ENCODE results near the gene ACTN4.

The ACTN4 gene

GRCh38 chr19:38661136-38661535, 13.7 kb downstream of the ACTN4 start:
- no peak for DNase-seq (ENCODE audit: low spot score)

GRCh38 chr19:38661996-38662395, 14.5 kb downstream of the ACTN4 start:
- DNase-seq (ENCODE audit: low spot score): peak; percentile 66

DNA sequence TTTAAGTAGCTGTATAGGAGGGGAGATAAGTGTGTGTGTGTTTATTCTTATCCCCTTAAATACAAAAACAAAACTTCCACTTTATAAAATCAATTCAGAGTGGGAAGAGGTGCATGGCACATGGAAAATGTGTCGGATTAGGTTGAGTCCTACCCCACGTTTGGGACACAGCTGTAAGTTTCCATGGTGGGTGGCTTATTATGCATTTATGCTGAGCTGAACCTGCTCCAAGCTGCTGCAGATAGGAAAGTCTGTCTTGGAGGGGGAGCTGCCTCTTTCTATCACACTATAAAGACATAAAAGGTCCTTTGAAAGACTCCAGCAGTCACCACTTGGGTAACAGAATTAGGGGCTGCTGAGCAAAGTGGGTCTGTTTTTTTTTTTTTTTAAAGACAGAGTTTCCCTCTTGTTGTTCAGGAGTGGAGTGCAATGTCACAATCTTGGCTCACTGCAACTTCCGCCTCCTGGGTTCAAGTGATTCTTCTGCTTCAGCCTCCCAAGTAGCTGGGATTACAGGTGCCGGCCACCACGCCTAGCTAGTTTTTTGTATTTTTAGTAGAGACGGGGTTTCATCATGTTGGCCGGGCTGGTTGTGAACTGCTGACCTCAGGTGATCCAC, 15.2 kb downstream of the ACTN4 start:
- DNase-seq (ENCODE audit: low spot score): no peak

DNA sequence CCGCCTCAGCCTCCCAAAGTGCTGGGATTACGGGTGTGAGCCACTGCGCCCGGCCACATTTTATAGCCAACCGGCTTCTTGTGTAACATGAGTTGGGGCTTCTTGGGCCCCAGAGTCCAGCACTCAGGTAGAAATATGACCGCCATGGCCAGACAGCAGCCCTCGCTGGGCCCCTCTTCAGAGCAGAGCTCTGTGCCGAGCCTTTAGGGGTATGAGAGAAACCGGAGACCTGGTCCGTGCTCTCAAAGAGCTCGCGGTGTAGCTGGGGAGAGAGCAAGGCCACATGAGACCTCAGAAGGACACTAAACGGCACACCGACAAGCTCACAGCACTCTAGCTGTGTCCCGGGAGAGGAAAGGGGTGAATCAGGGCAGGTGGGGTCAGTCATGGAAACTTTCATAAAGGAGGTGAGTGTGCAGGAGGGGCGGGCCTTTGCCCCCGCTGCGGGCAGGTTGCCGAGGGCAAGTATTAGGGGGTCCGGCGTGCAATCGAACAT, 15.8 kb downstream of the ACTN4 start:
- no peak for DNase-seq (ENCODE audit: low spot score)

GRCh38 chr19:38663957-38664502, 16.6 kb downstream of the ACTN4 start:
- DNase-seq (ENCODE audit: low spot score): no peak

- DNase-seq (ENCODE audit: low spot score): no peak
These were observed 17.2 kb downstream of the ACTN4 start for GRCh38 chr19:38664503-38665211.

DNA sequence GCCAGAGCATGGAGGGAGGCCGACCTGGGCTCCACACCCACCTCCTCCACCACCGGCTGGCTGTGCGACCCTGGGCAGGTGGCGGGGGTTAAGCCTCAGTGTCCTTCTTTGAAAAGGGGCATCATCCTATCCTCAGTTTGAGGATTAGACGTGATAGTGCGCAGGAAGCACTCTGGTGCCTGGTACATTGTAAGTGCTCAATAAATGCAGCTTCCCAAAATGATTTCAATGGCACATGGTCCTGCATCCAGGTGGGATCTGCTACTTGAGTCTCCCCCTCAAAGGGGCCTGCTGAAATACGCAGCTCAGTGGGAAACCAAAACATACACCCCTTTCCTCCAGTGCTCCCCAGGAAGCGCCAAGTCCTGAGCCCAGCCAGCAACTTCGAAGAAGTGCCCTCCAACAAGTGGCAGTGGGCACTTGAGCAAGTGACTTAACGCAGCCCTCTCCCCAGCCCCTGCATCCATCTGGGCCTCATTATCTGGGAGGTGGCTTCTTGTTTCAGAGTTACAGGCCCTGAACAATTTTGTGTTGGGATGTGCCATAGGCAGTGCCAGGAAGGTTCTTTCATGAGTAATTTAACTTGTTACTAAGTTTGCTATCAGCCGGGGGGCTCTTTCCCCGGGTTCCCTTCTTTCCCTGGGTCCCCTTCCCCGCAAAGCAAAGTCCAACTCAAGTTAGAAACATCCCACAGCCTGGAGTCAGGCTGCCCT, 17.9 kb downstream of the ACTN4 start:
- no peak for DNase-seq (ENCODE audit: low spot score)

DNA sequence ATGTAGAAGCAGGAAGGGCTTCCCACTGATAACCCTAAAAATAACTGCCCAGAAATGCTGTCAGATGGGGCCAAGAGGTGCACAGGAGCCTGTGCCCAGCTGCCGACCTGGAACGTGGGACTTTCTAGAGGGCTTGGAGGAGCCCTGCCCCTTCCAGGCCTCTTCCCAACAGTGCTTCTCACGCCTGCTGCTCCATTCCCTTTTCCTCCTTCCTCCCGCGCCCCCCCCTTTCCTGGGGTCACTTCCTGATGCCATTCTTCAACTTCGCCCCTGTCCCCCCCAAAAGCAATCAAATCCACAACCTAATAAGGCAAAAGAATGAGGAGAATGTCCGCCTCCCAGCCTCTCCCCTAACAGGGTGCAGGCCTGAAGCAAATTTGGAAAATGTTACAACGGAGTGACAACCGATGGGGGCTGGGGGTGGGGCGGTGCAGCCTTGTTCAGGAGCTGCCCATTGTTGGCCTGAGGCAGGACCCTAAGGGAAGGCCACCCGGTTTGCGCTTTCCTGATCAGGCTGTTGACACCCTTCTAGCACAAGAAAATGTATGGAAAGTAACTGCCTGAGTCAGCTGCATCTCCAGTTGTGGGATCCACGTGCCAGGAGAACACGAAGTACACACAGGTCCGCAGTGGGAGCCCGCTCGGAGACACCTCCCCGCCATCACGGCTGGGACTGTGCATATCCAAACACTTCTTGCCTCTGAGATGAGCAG, 18.7 kb downstream of the ACTN4 start:
- DNase-seq (ENCODE audit: low spot score): peak; percentile 68

DNA sequence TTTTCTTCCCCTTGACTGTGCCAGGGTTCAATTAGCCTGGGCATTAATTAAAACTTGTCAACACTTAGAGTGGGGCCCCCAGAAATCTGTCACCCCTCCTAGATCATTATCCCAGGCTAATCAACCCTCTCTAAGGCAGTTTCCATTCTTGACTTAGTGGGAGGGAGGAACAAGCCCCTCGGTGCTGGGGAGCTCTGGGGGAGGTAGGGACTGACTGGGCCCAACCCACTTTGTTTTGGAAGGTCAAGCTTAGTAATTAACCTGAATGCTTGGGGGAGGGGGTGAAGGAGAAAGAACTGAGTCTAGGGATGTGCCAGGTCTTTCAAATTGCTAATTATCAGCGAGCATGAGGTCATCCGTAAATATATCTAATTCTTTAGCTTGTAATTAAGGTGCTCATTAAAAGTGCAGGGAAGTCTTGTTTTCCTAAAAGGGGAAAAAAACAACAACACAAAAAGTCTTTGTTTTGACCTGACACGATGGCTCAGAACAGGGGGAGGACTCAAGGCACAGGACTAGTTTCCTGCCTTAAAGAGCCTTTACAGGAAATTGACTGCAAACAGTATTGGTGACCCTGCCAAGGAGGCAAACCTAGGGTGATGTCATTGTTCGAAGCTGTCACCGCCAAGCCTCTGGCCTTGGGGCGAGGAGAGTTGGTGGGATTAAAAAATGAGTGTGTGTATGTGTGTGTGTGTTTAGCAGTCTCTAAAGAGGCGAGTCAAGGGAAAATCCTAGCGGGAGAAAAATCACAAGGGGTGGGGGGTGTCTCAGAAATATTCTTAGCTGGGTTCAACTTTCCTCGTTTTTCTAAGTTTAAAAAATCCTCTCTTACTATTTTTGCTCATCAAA, 19.4 kb downstream of the ACTN4 start:
- no peak for DNase-seq (ENCODE audit: low spot score)

- DNase-seq (ENCODE audit: low spot score): no peak
These were observed 20.3 kb downstream of the ACTN4 start for GRCh38 chr19:38667661-38668171.

- no peak for DNase-seq (ENCODE audit: low spot score)
These were observed 22.1 kb downstream of the ACTN4 start for GRCh38 chr19:38669552-38669951.

- DNase-seq (ENCODE audit: low spot score): peak; percentile 57
These were observed 23.5 kb downstream of the ACTN4 start for GRCh38 chr19:38670921-38671398.

- no peak for DNase-seq (ENCODE audit: low spot score)
These were observed 24.2 kb downstream of the ACTN4 start for GRCh38 chr19:38671654-38672053.

DNA sequence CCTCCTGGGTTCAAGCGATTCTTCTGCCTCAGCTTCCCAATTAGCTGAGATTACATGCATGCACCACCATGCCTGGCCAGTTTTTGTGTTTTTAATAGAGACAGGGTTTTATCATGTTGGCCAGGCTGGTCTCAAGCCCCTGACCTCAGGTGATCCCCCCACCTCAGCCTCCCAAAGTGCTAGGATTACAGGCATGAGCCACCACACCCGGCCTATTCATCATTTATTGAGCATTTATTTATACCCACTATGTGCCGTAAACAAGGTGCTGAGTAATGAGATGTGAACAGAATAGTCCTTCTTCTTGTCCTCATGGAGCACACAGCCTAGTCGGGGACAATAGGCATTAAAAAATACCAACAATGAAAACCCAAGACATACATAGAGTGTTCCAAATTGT, 25.6 kb downstream of the ACTN4 start:
- DNase-seq (ENCODE audit: low spot score): no peak

DNA sequence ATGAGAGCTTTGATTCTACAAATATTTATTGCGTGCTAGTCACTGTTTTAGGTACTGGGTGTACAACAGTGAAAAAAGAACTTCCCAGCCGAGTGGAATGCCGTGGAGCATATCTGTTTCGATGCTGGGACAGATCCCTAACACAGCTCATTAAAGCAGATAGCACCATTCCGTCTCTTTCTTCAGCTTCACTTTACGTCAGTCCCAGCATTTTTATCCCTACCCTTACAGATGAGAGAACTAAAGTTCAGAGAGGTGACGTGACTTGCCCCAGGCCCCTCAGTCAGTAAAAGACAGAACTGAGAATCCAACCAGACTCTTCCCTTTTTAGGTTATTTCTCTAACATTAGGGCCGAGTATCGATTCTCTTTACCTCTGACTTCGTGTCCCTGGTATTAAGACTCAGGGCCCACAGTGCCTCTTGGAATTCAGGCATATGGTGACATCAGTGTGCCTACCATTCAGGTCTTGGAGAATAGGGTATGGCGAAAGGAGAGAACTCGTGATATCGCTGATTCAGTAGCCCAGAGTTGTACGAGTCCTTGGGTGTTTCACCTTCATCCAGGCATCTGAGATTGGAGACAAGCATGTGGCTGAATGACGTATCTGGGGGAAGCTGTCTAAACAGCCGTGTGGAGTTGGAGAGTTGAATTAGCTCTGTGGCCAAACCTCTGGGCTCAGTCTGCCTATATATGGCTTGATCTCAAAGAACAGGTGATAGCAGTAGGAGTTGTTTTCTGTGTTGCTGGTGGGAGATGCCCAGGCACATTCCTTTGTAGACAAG, 27.1 kb downstream of the ACTN4 start:
- DNase-seq (ENCODE audit: low spot score): no peak

GRCh38 chr19:38675611-38676010, 28.2 kb downstream of the ACTN4 start:
- DNase-seq (ENCODE audit: low spot score): no peak

- no peak for DNase-seq (ENCODE audit: low spot score)
These were observed 28.8 kb downstream of the ACTN4 start for GRCh38 chr19:38676023-38676877.

- DNase-seq (ENCODE audit: low spot score): no peak
These were observed 29.6 kb downstream of the ACTN4 start for GRCh38 chr19:38676878-38677646.
